ENCODE data around the gene SOCS3. TPM values are rescaled to one million over a fixed set of nuclear protein-coding genes. Genes with fewer than 3 reads are reported as not detected.
A peak's percentile ranks its signal among the peaks of the same experiment; 100 is the strongest.

The SOCS3 gene
- total and polyA plus RNA-seq, 10 of the 15 experiments (the other 5 are each of a cell fraction or from before 2014, with no cell fraction given) = 0.05 to 3.9 (median 1.0) TPM

DNA sequence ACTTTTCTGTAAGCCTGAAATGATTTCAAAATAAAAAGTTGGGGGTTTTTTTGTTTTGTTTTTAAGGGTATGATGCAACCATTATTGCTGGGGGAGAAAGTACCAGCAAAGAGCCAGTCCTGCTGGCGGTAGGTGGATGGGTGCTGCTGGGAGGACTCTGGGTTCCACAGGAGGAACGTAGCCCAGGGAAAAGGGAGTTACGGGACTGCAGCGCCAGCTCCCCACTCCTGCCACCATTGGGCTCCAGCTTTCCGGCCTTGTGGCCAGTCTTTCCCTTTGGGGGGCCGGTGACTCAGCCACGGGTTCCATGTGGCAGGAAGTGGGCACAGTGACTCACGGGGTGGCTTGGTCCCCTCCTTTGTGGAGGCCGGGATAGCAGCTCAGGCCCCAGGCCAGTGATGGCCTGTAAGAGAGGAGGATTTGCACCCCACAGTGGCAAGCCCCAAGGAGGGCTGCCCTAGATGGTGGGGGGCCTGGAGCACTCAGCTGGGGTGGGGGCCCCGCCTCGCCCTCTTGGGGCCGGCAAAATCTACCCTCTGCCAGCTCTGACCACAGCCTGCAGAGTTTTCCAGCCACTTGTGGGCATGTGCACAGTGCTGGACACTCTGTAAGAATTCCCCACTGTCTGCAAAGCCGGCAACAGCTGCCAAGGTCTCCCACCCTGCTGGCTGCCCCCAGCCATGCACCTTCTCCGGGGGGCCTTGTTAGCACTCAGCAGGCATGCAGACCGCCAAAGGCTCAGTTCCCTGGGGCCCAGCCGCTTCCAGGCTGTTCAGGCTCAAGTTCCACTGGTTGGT is 30.4 kb downstream of the SOCS3 start:
- in situ Hi-C loops (cut with MboI) = no loop called here
- Histone ChIP-seq H3K4me1 (ENCODE audit: control insufficient read depth, insufficient read depth, low read length) (peaks cover 8% of the 10 kb centered on the region), H3K27me3 (replicated peaks in 1 of 2; ENCODE audit: control insufficient read depth in 2 of 2, insufficient read depth in 2 of 2, low read length in 1 of 2) (no peaks in the 10 kb centered on the region), H2AFZ (ENCODE audit: control insufficient read depth, low read depth, low read length) (no peak overlapping the region), H3K4me3 (no peak overlapping the region), H3K4me2 (ENCODE audit: control insufficient read depth, insufficient read depth) (no peak overlapping the region), H3K9me3 (replicated peaks; ENCODE audit: control insufficient read depth, insufficient read depth, low read length) (no peaks in the 10 kb centered on the region), H3K27ac (ENCODE audit: control insufficient read depth, insufficient read depth) (no peak overlapping the region), H3K9ac (ENCODE audit: control insufficient read depth, insufficient read depth, low read length) (no peak overlapping the region), H3K36me3 (ENCODE audit: control insufficient read depth in 2 of 2, insufficient read depth in 2 of 2, low read length in 1 of 2) (no peaks in the 10 kb centered on the region), H3K79me2 (ENCODE audit: control insufficient read depth, insufficient read depth, low read length) (no peaks in the 10 kb centered on the region), H4K20me1 (ENCODE audit: control insufficient read depth, insufficient read depth) (no peaks in the 10 kb centered on the region)
- FAIRE-seq (no peak), ATAC-seq (peak; percentile 69), DNase-seq (ENCODE audit: low read depth, low spot score) (no peak)
- intact Hi-C loops (cut with micrococcal nuclease; ENCODE audit: unreplicated experiment) = no loop called here
- 29% methylated on average over 16 of the region's 16 CpGs for WGBS (ENCODE audit: insufficient coverage, insufficient replicate concordance, low lambda C conversion rate, missing lambda C conversion rate)
- CTCF ChIA-PET = no interaction called here
- no TSS peak for BruUV-seq (replicated peaks)
- TF ChIP-seq RB1 (IDR thresholded peaks at IDR 0.05; ENCODE audit: borderline replicate concordance) (no peak), MEF2A (IDR thresholded peaks at IDR 0.05; ENCODE audit: insufficient read depth, low read depth, low read length) (no peak), STAT3 (IDR thresholded peaks at IDR 0.05; ENCODE audit: low read depth, low read length) (no peak), KAT2A (conservative IDR thresholded peaks at IDR 0.05; ENCODE audit: control insufficient read depth, low read depth, low read length) (no peak), ZNF24 (IDR thresholded peaks at IDR 0.05) (no peak), LARP7 (IDR thresholded peaks at IDR 0.05) (no peak), BACH1 (IDR thresholded peaks at IDR 0.05; ENCODE audit: borderline replicate concordance) (no peak), SIX5 (IDR thresholded peaks at IDR 0.05; ENCODE audit: low read depth, low read length, severe bottlenecking) (no peak), ZNF274 (IDR thresholded peaks at IDR 0.05; ENCODE audit: insufficient read depth, insufficient read length) (no peak), ZBTB4 (CRISPR knock-in tag; IDR thresholded peaks at IDR 0.05) (no peak)
- SMC1A ChIA-PET (ENCODE audit: uncharacterized antibody, unreplicated experiment) = interaction anchor here (0.9 to 1.9 kb wide), 3 partner anchors 13 to 31 kb away, joined by 3 to 7 read pairs (median 3); no protein-coding TSS in a partner anchor
- POLR2A ChIA-PET = interaction anchor here (0.5 kb wide), 1 partner anchor 1393 kb away, joined by 5 read pairs; no protein-coding TSS in a partner anchor
- RAD21 ChIA-PET (ENCODE audit: unreplicated experiment) = no interaction called here
